GM15510 (cell line): Measurements from ENCODE around the gene TMEM170A.

ENCODE experiments used
- POLR2A ChIP-seq: IDR thresholded peaks from 3 replicates; pipeline ENCODE4 v1.6.1; 2011; ENCODE audit warnings: borderline replicate concordance; ENCODE audit not compliant: insufficient read length; ENCODE audit errors: extremely low read depth

Gene TMEM170A

DNA sequence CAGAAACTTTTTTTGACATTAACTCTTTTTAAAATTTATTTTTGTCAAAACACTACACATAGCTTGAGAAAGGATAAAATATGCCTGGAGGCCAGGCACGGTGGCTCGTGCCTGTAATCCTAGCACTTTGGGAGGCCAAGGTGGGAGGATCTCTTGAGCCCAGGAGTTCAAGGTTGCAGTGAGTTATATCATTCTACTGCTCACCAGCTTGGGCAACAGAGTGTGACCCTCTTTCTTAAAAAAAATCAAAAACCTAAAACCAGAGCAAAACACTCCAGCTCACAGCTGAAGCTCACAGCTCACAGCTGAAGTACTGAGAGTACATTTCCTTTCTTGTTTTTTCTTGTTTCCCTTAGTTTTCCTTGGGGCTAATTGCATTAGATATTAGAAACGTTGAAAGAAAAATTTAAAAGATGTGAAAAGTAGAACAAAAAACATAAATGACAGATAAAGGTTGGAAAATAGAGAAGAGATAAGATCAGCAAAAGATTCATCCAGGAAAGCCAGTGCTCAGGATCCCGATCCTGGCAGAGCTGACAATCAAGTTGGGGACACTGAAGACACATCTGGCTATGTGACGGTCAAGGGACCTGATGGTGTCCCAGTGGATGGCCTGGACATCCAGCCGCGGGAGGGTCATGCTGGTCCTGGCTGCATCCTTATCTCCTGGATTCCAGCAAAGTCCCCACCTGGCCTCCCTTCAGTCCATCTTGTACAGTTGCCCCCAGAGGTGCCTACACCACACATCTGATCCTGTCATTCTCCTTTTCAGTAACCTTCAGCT is 20.9 kb upstream of the TMEM170A start:
- no peak for TF ChIP-seq POLR2A

DNA sequence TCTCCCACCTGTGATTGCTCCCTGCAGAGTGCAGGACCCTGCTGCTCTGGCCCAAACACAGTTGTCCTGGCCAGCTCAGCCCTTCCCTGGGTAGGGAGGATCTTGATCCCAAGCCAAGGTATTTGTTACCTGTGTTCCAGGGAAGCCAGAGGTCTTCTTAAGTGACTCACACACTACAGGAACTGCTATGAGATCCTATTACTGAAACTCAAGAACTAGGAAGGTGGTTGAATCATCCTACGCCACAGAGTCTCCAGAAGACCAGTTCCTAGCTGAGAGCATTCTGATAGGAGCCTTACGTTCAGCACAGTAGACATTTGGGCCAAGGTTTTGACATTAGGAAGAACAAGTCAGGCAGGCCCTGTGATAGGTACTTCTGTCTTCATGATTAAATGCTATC is 18.7 kb upstream of the TMEM170A start:
- no peak for TF ChIP-seq POLR2A

DNA sequence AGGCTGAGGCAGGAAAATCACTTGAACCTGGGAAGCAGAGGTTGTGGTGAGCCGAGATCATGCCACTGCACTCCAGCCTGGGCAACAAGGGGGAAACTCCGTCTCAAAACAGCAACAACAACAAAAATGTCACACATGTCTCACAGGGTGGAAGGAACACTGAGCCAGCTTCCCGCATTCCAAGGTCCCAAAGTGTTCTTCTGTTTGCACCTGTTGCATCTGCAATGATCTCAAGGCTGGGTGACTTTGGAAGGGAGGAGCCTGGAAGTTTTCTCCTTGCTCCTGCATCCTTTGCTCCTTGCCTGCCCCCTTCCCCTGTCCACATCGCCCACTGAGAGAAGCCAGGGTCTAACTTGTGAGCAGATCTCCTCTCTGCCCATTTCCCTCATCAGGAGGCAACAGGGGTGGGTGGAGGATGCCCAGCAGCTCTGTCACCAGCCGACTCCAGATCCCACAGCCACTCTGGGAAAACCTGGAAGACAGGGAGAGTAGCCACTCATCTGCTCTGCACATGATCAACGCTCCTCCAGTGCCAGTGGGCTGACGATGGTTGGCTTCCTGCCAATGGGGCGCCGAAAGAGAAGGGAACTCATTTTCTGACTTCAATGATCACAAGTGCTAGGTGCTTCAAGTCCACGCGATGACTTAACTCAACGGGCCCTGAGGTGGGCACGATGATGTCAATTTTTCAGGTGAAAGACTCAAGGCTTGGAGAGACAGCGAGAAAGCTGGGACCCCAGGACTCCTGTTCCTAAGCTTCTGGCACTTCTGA is 18.1 kb upstream of the TMEM170A start:
- no peak for TF ChIP-seq POLR2A

DNA sequence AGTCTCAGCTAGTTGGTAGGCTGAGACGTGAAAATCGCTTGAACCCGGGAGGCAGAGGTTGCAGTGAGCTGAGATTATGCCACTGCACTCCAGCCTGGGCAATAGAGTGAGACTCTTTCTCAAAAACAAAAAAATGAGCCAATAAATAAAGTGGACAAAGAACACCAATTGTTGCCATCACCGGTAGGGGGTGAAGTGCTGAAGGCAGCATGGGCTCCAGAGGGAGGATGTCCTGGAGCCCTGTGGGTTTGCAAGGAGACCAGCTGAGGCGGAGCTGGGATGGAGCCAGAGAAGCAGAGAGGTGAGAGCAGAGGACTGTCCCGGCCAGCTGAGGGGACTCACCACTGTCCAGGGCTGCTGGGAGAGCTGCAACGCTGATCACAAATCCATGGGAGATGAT is 17.0 kb upstream of the TMEM170A start:
- no peak for TF ChIP-seq POLR2A

DNA sequence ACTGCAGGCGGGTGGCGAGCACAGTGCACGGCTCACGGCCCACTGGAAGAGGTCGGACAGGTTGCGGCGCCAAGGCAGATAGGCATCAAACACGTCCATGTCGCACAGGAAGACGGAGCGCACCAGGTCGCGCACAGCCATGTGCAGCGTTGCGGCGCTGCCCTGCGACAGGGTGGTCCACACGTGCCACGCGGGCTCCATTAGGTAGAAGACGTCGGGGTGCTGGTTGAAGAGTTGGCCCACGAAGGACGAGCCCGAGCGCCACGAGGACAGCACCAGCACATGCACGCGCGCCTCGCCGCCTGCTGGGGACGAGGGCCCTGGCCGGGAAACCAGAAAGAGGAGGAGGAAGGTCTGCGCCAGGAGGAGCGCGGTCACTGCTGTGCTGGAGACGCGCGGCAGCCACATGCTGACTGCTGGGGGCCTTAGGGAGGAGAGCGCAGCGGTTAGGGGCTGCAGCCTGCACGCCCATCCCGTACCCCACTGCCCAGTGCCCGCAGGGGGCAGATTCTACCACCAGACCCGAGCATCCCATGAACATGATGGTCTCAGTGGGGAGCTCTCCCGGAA is 15.0 kb upstream of the TMEM170A start:
- no peak for TF ChIP-seq POLR2A

DNA sequence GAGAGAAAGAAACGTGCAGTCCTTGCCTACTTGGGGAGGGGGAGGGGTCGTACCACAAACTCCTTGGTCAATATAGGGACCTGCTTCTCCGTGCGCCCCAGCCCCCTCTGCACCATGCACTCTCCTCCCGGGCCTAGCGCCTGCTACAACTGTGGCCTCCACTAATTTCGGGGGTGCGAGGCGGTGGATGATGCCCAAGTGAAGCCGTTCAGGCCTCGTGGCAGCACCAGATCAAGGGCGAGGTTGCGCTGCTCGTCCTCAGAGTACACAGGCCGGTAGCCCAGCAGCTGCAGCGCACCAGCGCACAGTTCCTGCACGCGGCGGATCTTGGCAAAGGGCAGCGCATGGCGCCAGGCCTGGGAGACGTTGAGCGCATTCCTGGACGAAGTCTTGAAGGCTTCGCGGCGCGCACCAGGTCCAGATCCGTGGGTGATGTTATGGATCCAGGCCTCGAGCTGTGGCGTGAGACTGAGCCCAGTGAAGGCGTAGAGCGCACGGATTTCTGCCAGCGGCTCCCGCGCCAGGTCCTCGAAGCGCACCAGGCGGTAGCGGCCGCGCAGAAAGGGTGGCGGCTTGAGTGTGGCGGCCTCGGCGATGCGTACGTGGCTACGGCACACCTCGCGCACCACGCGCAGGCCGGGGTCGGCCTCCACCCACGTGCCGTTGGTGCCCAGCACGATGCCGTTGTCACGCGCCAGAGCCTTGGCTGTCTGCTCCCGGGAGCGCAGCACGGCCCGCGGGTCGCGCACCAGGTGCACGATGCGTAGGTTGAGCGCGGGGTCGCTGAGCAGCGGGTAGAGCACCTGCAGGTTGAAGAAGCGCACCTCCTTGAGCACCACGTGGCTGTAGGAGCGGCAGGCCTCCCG is 14.2 kb upstream of the TMEM170A start:
- TF ChIP-seq POLR2A = no peak

DNA sequence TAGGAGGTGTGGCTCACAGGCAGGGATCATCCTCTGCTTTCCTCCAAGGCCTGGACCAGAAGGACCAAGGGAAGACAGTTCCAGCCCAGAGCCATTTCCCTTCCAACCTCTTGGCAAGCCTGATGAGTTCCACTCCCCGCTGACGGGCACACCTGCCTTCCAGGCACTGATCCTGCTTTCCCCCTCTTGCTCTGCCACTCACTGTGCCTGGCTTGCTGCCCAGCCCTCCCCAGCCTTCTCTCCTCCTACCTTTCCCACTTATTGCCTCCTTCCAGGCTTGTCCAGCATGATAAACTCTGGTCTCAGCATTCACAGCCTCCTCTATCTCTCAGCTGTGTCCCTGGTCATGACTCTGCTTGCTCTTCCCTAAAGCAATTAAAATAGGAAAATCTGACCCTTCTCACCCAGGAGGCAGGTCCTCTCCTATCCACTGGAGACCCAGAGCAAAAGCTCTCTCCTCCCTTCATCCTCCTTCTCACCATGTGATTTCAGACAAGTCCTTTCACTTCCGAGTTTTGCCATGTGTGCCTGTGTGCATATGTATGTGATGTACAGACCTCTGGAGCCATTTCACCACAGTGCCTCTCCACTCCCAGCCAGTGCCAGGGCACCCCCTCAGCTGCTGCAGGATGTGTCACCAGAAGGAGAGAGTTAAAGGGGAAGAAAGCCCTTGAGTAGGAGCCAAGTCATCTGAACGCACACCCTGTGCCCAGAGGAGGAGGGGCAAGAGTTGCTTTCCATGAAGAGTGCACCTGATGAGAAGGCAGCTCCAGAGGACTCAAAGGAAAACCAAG is 13.4 kb upstream of the TMEM170A start:
- TF ChIP-seq POLR2A = no peak

DNA sequence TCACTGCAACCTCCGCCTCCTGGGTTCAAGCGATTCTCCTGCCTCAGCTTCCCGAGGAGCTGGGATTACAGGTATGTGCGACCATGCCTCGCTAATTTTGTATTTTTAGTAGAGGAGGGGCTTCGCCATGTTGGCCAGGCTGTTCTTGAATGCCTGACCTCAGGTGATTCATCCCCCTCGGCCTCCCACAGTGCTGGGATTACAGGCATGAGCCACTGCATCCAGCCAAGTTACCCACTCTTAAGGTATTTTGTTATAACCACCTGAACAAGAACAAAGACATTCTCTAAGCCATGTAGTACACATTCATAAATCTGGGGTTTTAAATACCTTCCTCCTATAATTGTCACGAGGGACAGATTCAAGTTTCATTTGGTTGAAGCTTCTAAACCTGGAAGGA is 12.3 kb upstream of the TMEM170A start:
- no peak for TF ChIP-seq POLR2A

DNA sequence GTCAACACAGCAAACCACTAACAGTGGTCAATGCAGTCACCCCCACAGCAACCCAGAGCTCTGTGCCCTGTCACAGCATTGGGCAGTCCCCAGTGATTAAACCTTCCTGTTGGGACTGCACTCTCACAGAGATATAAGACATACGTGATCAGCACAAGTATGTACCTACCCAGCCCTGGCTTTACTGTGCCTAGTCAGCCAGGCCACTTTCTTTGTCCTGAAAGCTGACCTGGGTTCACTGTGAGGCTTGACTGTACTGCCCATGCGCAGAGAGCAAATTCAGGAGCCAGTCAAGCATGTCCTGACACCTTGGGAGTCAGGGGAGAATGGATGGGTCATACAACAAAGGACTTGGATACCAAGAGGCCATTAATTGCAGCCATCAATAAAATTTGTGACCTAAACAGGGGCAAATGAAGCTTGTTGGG is 10.9 kb upstream of the TMEM170A start:
- TF ChIP-seq POLR2A = no peak

DNA sequence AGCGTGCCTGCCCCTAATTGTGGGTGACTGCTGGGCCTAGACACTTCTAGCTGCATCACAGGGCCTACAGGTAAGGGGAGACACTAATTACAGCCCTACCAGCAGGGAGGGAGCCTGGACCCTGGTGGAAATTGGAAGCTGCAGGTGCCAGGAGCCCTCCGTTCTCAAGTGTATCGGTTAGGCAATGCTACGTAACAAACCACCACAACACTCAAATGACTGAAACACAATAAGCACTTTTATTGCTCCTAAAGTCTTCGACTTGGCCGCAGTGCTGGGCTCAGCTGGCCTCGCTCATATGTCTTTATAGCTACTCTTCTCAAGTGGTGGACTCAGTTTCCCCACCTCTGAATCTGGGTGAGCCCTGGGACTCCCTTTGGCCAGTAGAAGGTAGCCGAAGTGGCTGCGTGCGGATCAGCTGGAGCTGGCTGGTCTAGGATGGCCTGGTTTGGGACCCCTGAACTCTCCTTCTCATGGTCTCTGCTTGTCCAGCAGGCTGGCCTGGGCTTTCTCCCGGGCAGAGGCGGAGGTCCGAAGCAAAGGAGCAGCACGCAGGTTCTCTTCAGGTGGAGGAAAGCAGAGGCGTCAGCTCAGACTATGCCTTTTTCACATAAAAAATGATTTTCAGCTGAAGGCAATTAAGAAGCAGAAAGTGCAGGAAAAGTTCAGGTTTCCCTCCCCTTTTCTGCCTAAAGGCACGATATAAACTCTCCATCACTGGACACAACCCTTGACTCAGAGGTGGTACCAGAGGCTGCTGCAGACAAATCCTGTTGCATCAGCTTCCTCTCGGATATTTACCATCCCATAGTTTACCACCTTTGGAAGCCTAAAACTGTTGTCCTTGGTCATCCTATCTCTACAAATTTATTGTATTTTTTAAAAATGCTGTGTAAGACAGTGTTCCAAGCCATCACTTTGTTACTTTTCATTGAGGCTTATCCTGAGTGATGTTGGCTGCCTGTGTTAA is 8.7 kb upstream of the TMEM170A start:
- TF ChIP-seq POLR2A = no peak

DNA sequence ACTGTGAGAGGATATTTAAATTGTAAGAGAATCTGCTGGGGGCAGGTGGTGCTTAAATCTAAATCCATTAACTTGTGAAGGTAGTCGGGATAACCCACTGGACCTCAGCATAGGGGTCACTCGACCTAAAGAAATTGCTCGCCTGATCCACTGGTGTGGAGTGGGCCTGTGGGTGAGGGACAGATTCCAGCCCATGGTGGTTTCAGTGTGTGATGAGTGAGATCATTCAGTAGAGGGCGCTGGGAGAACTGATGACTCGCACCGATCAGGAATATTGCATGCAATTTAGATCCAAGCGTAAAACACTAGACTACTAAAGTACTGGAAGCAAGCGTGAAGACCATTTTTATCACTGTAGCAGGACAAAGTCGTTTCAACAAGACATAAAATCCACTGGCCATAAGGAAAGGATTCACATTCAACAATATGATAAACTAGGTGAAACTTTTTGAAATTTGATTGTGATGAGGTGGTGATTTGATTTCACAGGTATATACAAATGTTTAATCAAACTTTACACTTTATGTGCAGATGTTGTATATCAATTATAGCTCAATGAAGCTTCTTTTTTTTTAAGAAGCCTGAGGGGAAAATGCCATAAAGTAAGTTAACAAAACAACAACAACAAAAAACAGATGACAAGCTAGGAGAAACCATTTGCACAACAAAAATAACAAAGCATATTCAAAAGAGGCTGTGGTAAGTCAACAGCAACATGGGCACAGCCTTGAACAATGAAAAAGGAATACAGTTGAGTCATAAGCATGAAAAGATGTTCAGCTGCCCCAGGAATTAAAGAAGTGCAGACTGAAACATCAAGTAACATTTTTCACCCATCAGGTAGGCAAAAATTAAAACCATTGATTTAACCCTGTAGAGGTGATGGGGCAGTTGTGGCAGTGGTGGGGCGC is 7.5 kb upstream of the TMEM170A start:
- TF ChIP-seq POLR2A = no peak

DNA sequence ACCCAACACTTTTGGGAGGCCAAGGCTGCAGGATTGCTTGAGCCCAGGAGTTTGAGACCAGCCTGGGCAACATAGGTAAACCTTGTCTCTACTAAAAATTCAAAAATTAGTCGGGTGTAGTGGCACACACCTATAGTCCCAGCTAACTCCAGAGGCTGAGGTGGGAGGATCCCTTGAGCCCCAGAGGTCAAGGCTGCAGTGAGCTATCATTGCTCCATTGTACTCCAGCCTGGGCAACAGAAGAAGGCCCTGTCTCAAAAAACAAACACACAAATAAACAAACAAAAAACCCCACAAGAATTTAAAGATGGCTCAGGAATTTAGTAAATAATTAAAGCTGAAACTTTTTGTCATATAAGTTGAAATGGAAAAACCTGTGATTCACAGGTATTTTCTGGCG is 2.3 kb upstream of the TMEM170A start:
- TF ChIP-seq POLR2A = no peak
